HCT116 (cell line): ENCODE data around the gene NDOR1. TPM values are rescaled to one million over a fixed set of nuclear protein-coding genes. Genes with fewer than 3 reads are reported as not detected.

ENCODE experiments used
- ATAC-seq: fragments of 200-7000 bp; cut with Tn5 transposase; 2 replicates; pipeline ENCODE4 v1.9.1; 2020; ENCODE audit warnings: mild to moderate bottlenecking, moderate library complexity
- BruUV-seq: library from RNA; stranded (reverse); fragments of 400-500 nt; replicated peaks from 2 replicates; lab custom pipeline; 2021; lab: Mats Ljungman, UMichigan
- CTCF ChIA-PET: fragments of 300-600 bp; sonication (Branson Sonifier 250); formaldehyde crosslinking; loops from one replicate; lab custom pipeline; 2021; ENCODE audit warnings: antibody characterized with exemption; lab: Charles Lee
- POLR2A ChIA-PET: fragments of 300-600, 350-600 bp; sonication (Branson Sonifier 250); formaldehyde crosslinking; loops from one replicate; lab custom pipeline; 2021; ENCODE audit warnings: antibody characterized with exemption; lab: Charles Lee
- RAD21 ChIA-PET, 2 experiments: fragments of 300-600 bp; sonication (Branson Sonifier 250); formaldehyde crosslinking; loops; one replicate each; lab custom pipeline; 2023; ENCODE audit warnings: low total read pairs in 2 of 2; ENCODE audit not compliant: uncharacterized antibody in 2 of 2, unreplicated experiment in 2 of 2, low non-redundant PET in 1 of 2; lab: Charles Lee
- DNase-seq: peaks from one replicate; pipeline ENCODE4 v3.0.0-alpha.2; 2010; ENCODE audit warnings: low read depth, low spot score
- H2AFZ ChIP-seq: fragments of 200-600 bp; shearing (Covaris generic), sonication (generic); 2 replicates; pipeline ENCODE4 v1.6.1; 2017; ENCODE audit warnings: low read depth, mixed run types, mixed read lengths, antibody characterized with exemption, low read length; ENCODE audit not compliant: poor library complexity, severe bottlenecking
- H3K27ac ChIP-seq: 2 replicates; pipeline ENCODE4 v1.5.1; 2012; ENCODE audit warnings: low read depth, low read length
- H3K27me3 ChIP-seq: fragments of 200-600 bp; sonication (generic); 2 replicates; pipeline ENCODE4 v1.6.1; 2016; ENCODE audit warnings: mixed run types, low read length, mixed read lengths; ENCODE audit not compliant: insufficient read depth
- H3K36me3 ChIP-seq, 2 experiments: fragments of 200-500 bp in 1 of 2; fragments of 200-600 bp in 1 of 2; sonication (Bioruptor generic) in 1 of 2; sonication (generic) in 1 of 2; 2 replicates each; pipeline versions ENCODE4 v1.5.1 to v1.6.1; 2014 to 2016; ENCODE audit warnings: low read length in 2 of 2, inconsistent platforms in 1 of 2, mixed read lengths in 1 of 2, mixed run types in 1 of 2; ENCODE audit not compliant: insufficient read depth in 2 of 2, control insufficient read depth in 1 of 2
- H3K4me1 ChIP-seq, 2 experiments: fragments of 200-600 bp in 1 of 2; sonication (generic) in 1 of 2; 2 replicates each; pipeline versions ENCODE4 v1.5.1 to v1.6.1; 2012 to 2017; ENCODE audit warnings: low read length in 2 of 2, inconsistent platforms in 1 of 2, mild to moderate bottlenecking in 1 of 2, mixed read lengths in 1 of 2, mixed run types in 1 of 2, moderate library complexity in 1 of 2; ENCODE audit not compliant: insufficient read depth in 2 of 2, control insufficient read depth in 1 of 2
- H3K4me2 ChIP-seq: fragments of 200-600 bp; sonication (generic); 2 replicates; pipeline ENCODE4 v1.6.1; 2017; ENCODE audit warnings: mixed run types, low read length, mixed read lengths
- H3K4me3 ChIP-seq, 2 experiments: fragments of 200-600 bp in 1 of 2; sonication (generic) in 1 of 2; replicated peaks in 1 of 2; 2 replicates each; pipeline ENCODE4 v1.5.1; 2011 to 2016; ENCODE audit warnings: low read length in 2 of 2, control low read depth in 1 of 2, low read depth in 1 of 2, mild to moderate bottlenecking in 1 of 2, mixed read lengths in 1 of 2, mixed run types in 1 of 2
- H3K79me2 ChIP-seq: fragments of 200-600 bp; sonication (generic); 2 replicates; pipeline ENCODE4 v1.6.1; 2017; ENCODE audit warnings: mild to moderate bottlenecking, mixed run types, low read length, moderate library complexity, mixed read lengths; ENCODE audit not compliant: insufficient read depth
- H3K9ac ChIP-seq: fragments of 200-600 bp; sonication (generic); 2 replicates; pipeline ENCODE4 v1.6.1; 2016; ENCODE audit warnings: low read length, mixed read lengths
- H3K9me2 ChIP-seq: fragments of 200-600 bp; sonication (generic), shearing (Covaris generic); 2 replicates; pipeline ENCODE4 v1.6.1; 2017; ENCODE audit warnings: mixed run types, mild to moderate bottlenecking, moderate library complexity; ENCODE audit not compliant: insufficient read depth
- H3K9me3 ChIP-seq, 2 experiments: fragments of 200-500 bp in 1 of 2; fragments of 200-600 bp in 1 of 2; sonication (Bioruptor generic) in 1 of 2; sonication (generic) in 1 of 2; 2 replicates each; pipeline ENCODE4 v1.6.1; 2014 to 2017; ENCODE audit warnings: low read length in 2 of 2, mixed read lengths in 2 of 2, inconsistent platforms in 1 of 2, low read depth in 1 of 2, mild to moderate bottlenecking in 1 of 2, mixed run types in 1 of 2, moderate library complexity in 1 of 2; ENCODE audit not compliant: control insufficient read depth in 1 of 2, insufficient read depth in 1 of 2
- H4K20me1 ChIP-seq: fragments of 200-600 bp; sonication (generic), shearing (Covaris generic); 2 replicates; pipeline ENCODE4 v1.6.1; 2017; ENCODE audit warnings: mixed run types, mild to moderate bottlenecking, moderate library complexity; ENCODE audit not compliant: insufficient read depth
- ATF3 ChIP-seq: IDR thresholded peaks from 2 replicates; pipeline ENCODE4 v1.6.1; 2012
- CBX3 ChIP-seq: IDR thresholded peaks from 2 replicates; pipeline ENCODE4 v1.6.1; 2012; ENCODE audit warnings: low read depth
- CEBPB ChIP-seq: IDR thresholded peaks from 2 replicates; pipeline ENCODE4 v1.6.1; 2012; ENCODE audit warnings: low read depth
- EGR1 ChIP-seq: IDR thresholded peaks from 2 replicates; pipeline ENCODE4 v1.6.1; 2012; ENCODE audit warnings: low read depth
- ELF1 ChIP-seq: IDR thresholded peaks from 2 replicates; pipeline ENCODE4 v1.6.1; 2012; ENCODE audit warnings: low read depth, borderline replicate concordance
- EZH2 ChIP-seq: fragments of 200-600 bp; sonication (generic); IDR thresholded peaks from 2 replicates; pipeline ENCODE4 v1.6.1; 2017; ENCODE audit warnings: antibody characterized with exemption, mixed run types
- FOSL1 ChIP-seq: IDR thresholded peaks from 2 replicates; pipeline ENCODE4 v1.6.1; 2012; ENCODE audit warnings: low read depth
- MAX ChIP-seq: IDR thresholded peaks from 2 replicates; pipeline ENCODE4 v1.6.1; 2012
- POLR2A ChIP-seq: IDR thresholded peaks from 2 replicates; pipeline ENCODE4 v1.7.0; 2011; ENCODE audit warnings: borderline replicate concordance; ENCODE audit not compliant: insufficient read depth, insufficient read length; ENCODE audit errors: extremely low read depth
- POLR2AphosphoS5 ChIP-seq: IDR thresholded peaks from 2 replicates; pipeline ENCODE4 v1.6.1; 2011; ENCODE audit warnings: mild to moderate bottlenecking, low read depth, low read length, moderate library complexity
- RAD21 ChIP-seq: IDR thresholded peaks from 2 replicates; pipeline ENCODE4 v1.6.1; 2012; ENCODE audit warnings: low read depth, mild to moderate bottlenecking
- SIN3A ChIP-seq: IDR thresholded peaks from 2 replicates; pipeline ENCODE4 v1.6.1; 2012; ENCODE audit warnings: low read depth
- SRF ChIP-seq: IDR thresholded peaks from 2 replicates; pipeline ENCODE4 v1.6.1; 2012; ENCODE audit warnings: low read depth
- TCF7L2 ChIP-seq: IDR thresholded peaks from 2 replicates; pipeline ENCODE4 v1.7.0; 2011; ENCODE audit warnings: borderline replicate concordance, inconsistent platforms; ENCODE audit not compliant: insufficient read depth, insufficient read length; ENCODE audit errors: extremely low read depth
- YY1 ChIP-seq: IDR thresholded peaks from 2 replicates; pipeline ENCODE4 v1.6.1; 2011; ENCODE audit warnings: low read length, low read depth, moderate library complexity, mild to moderate bottlenecking; ENCODE audit not compliant: insufficient replicate concordance; ENCODE audit errors: extremely low read depth
- ZBTB33 ChIP-seq: IDR thresholded peaks from 2 replicates; pipeline ENCODE4 v1.6.1; 2011; ENCODE audit warnings: mild to moderate bottlenecking, low read length, moderate library complexity; ENCODE audit not compliant: insufficient replicate concordance; ENCODE audit errors: extremely low read depth
- ZFX ChIP-seq: fragments of 450-650 bp; IDR thresholded peaks from 2 replicates; pipeline ENCODE4 v1.6.1; 2017
- intact Hi-C: fragments of 100-400 bp; cut with micrococcal nuclease; formaldehyde crosslinking; loops from 2 replicates; pipeline ENCODE4 v1.10.0; 2022
- total RNA-seq: library from RNA; stranded (reverse); gene quantifications from one replicate; pipeline ENCODE4 v1.2.1, GENCODE V29; 2021; ENCODE audit not compliant: unreplicated experiment

NDOR1 gene
- total RNA-seq, 1 experiment from 2014 or later = 28.4 TPM

GRCh38 chr9:137168573-137168903 lies 37.0 kb upstream of the NDOR1 start:
- Histone ChIP-seq H3K4me1 (peaks cover 17 to 44% of the 10 kb centered on the region in 2 experiments), H4K20me1 (no peaks in the 10 kb centered on the region), H3K9ac (peak overlapping the region; percentile 58), H3K4me3 (peak overlapping the region; percentile 41 to 60), H3K9me3 (no peaks in the 10 kb centered on the region), H2AFZ (no peak overlapping the region), H3K36me3 (no peaks in the 10 kb centered on the region), H3K79me2 (no peaks in the 10 kb centered on the region)
- CTCF ChIA-PET = interaction anchor here (0.9 to 1.9 kb wide), 2 partner anchors 20 to 59 kb away, joined by 4 read pairs; partner anchors contain the start of genes ANAPC2, RNF224 and SSNA1
- BruUV-seq = no TSS peak
- RAD21 ChIA-PET = no interaction called here
- no peak for TF ChIP-seq CBX3
- peak; percentile 11; the same call in 1 of the 2 replicates for TF ChIP-seq POLR2AphosphoS5
- TF ChIP-seq MAX = no peak
- no peak for TF ChIP-seq ELF1
- TF ChIP-seq, all 23 proteins: peak for 1
- intact Hi-C loops = no loop called here
- POLR2A ChIA-PET = interaction anchor here (0.9 to 3.4 kb wide), 4 partner anchors 8 to 101 kb away, joined by 3 to 12 read pairs (median 4); partner anchors contain the start of gene SSNA1
- ATAC-seq (peak; percentile 46), DNase-seq (no peak)
- Histone ChIP-seq H3K27me3 (no peaks in the 10 kb centered on the region), H3K4me2 (peak overlapping the region; percentile 84), H3K9me2 (no peaks in the 10 kb centered on the region), H3K27ac (peak overlapping the region; percentile 65; the same call in 1 of the 2 replicates)

- peak; percentile 65 for DNase-seq
- no TSS peak for BruUV-seq
- Histone ChIP-seq H2AFZ (no peak overlapping the region), H3K9me3 (no peaks in the 10 kb centered on the region), H3K27me3 (no peaks in the 10 kb centered on the region), H3K9ac (peak overlapping the region; percentile 58), H3K36me3 (no peaks in the 10 kb centered on the region), H3K4me1 (peaks cover 14 to 40% of the 10 kb centered on the region in 2 experiments), H4K20me1 (no peaks in the 10 kb centered on the region), H3K9me2 (no peaks in the 10 kb centered on the region), H3K4me2 (peak overlapping the region; percentile 84), H3K4me3 (peak overlapping the region; percentile 41 to 60), H3K79me2 (no peaks in the 10 kb centered on the region), H3K27ac (peak overlapping the region; percentile 65; the same call in 1 of the 2 replicates)
- ChIA-PET CTCF (interaction anchor here (1.1 to 1.9 kb wide), 3 partner anchors 58 to 140 kb away, joined by 4 to 5 read pairs (median 4); partner anchors contain the start of gene RNF224), RAD21 (interaction anchor here in 1 of 2 experiments (1.0 kb wide), 1 partner anchor 20 kb away, joined by 3 read pairs; no protein-coding TSS in a partner anchor), POLR2A (interaction anchor here (0.9 to 3.4 kb wide), 3 partner anchors 8 to 101 kb away, joined by 3 to 12 read pairs (median 3); no protein-coding TSS in a partner anchor)
- peak; percentile 75 for ATAC-seq
- intact Hi-C loops = no loop called here
- TF ChIP-seq POLR2A (no peak), EGR1 (no peak), CEBPB (no peak), SRF (no peak), CBX3 (no peak), EZH2 (no peak), RAD21 (no peak), ZFX (peak; percentile 58; the same call in 1 of the 2 replicates), YY1 (no peak), ZBTB33 (no peak), FOSL1 (no peak), ELF1 (no peak), ATF3 (no peak), TCF7L2 (no peak), SIN3A (no peak)
Measured at GRCh38 chr9:137168904-137169856, 36.3 kb upstream of the NDOR1 start.
